Measurements from ENCODE around the gene STPG2. TPM values are rescaled to one million over a fixed set of nuclear protein-coding genes. Genes with fewer than 3 reads are reported as not detected.

Gene STPG2
- total and polyA plus RNA-seq, 10 of the 15 experiments (the other 5 are each of a cell fraction or from before 2014, with no cell fraction given): 0.13 to 0.24 TPM; not detected in 8

GRCh38 chr4:98126141-98126540 lies 17.1 kb downstream of the STPG2 start:
- Histone ChIP-seq H4K20me1 (ENCODE audit: control insufficient read depth, insufficient read depth) (no peaks in the 10 kb centered on the region), H3K4me1 (ENCODE audit: control insufficient read depth, insufficient read depth, low read length) (no peaks in the 10 kb centered on the region), H3K27ac (ENCODE audit: control insufficient read depth, insufficient read depth) (no peak overlapping the region), H3K27me3 (replicated peaks in 1 of 2; ENCODE audit: control insufficient read depth in 2 of 2, insufficient read depth in 2 of 2, low read length in 1 of 2) (no peaks in the 10 kb centered on the region), H3K4me2 (ENCODE audit: control insufficient read depth, insufficient read depth) (no peak overlapping the region), H3K36me3 (ENCODE audit: control insufficient read depth in 2 of 2, insufficient read depth in 2 of 2, low read length in 1 of 2) (no peaks in the 10 kb centered on the region), H3K9ac (ENCODE audit: control insufficient read depth, insufficient read depth, low read length) (no peak overlapping the region), H3K79me2 (ENCODE audit: control insufficient read depth, insufficient read depth, low read length) (no peaks in the 10 kb centered on the region), H3K9me3 (replicated peaks; ENCODE audit: control insufficient read depth, insufficient read depth, low read length) (no peaks in the 10 kb centered on the region), H2AFZ (ENCODE audit: control insufficient read depth, low read depth, low read length) (no peak overlapping the region), H3K4me3 (no peak overlapping the region)
- ChIA-PET CTCF (no interaction called here), SMC1A (ENCODE audit: uncharacterized antibody, unreplicated experiment) (no interaction called here), RAD21 (ENCODE audit: unreplicated experiment) (no interaction called here), POLR2A (no interaction called here)
- intact Hi-C loops (cut with micrococcal nuclease; ENCODE audit: unreplicated experiment): no loop called here
- no peak for ATAC-seq
- DNase-seq (ENCODE audit: low read depth, low spot score): no peak
- FAIRE-seq: no peak
- BruUV-seq (replicated peaks): no TSS peak
- in situ Hi-C loops (cut with MboI): no loop called here
- 19% methylated on average over 3 of the region's 3 CpGs for WGBS (ENCODE audit: insufficient coverage, insufficient replicate concordance, low lambda C conversion rate, missing lambda C conversion rate)
- TF ChIP-seq CUX1 (IDR thresholded peaks at IDR 0.05; ENCODE audit: insufficient replicate concordance, low read depth, low read length) (no peak), CTCF (IDR thresholded peaks at IDR 0.05 in 2 of 3, conservative IDR thresholded peaks at IDR 0.05 in 1 of 3; ENCODE audit: control insufficient read depth in 2 of 3, extremely low read depth in 1 of 3, insufficient read depth in 1 of 3, low read depth in 3 of 3, low read length in 3 of 3) (no peak), PKNOX1 (IDR thresholded peaks at IDR 0.05) (no peak), BMI1 (IDR thresholded peaks at IDR 0.05; ENCODE audit: borderline replicate concordance) (no peak), NBN (IDR thresholded peaks at IDR 0.05) (no peak), ZBTB33 (IDR thresholded peaks at IDR 0.05) (no peak)
- TF ChIP-seq, protein P1, sequence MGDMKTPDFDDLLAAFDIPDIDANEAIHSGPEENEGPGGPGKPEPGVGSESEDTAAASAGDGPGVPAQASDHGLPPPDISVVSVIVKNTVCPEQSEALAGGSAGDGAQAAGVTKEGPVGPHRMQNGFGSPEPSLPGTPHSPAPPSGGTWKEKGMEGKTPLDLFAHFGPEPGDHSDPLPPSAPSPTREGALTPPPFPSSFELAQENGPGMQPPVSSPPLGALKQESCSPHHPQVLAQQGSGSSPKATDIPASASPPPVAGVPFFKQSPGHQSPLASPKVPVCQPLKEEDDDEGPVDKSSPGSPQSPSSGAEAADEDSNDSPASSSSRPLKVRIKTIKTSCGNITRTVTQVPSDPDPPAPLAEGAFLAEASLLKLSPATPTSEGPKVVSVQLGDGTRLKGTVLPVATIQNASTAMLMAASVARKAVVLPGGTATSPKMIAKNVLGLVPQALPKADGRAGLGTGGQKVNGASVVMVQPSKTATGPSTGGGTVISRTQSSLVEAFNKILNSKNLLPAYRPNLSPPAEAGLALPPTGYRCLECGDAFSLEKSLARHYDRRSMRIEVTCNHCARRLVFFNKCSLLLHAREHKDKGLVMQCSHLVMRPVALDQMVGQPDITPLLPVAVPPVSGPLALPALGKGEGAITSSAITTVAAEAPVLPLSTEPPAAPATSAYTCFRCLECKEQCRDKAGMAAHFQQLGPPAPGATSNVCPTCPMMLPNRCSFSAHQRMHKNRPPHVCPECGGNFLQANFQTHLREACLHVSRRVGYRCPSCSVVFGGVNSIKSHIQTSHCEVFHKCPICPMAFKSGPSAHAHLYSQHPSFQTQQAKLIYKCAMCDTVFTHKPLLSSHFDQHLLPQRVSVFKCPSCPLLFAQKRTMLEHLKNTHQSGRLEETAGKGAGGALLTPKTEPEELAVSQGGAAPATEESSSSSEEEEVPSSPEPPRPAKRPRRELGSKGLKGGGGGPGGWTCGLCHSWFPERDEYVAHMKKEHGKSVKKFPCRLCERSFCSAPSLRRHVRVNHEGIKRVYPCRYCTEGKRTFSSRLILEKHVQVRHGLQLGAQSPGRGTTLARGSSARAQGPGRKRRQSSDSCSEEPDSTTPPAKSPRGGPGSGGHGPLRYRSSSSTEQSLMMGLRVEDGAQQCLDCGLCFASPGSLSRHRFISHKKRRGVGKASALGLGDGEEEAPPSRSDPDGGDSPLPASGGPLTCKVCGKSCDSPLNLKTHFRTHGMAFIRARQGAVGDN (IDR thresholded peaks at IDR 0.05): no peak
- TF ChIP-seq, protein P2, sequence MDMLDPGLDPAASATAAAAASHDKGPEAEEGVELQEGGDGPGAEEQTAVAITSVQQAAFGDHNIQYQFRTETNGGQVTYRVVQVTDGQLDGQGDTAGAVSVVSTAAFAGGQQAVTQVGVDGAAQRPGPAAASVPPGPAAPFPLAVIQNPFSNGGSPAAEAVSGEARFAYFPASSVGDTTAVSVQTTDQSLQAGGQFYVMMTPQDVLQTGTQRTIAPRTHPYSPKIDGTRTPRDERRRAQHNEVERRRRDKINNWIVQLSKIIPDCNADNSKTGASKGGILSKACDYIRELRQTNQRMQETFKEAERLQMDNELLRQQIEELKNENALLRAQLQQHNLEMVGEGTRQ (IDR thresholded peaks at IDR 0.05; ENCODE audit: borderline replicate concordance, low read depth, low read length): no peak
